ENCODE results near the gene ADAMTSL1.
A peak's percentile ranks its signal among the peaks of the same experiment; 100 is the strongest.

The ADAMTSL1 gene

GRCh38 chr9:18707061-18707461, 233.1 kb downstream of the ADAMTSL1 start:
- DNase-seq, result peak; percentile 65

DNA sequence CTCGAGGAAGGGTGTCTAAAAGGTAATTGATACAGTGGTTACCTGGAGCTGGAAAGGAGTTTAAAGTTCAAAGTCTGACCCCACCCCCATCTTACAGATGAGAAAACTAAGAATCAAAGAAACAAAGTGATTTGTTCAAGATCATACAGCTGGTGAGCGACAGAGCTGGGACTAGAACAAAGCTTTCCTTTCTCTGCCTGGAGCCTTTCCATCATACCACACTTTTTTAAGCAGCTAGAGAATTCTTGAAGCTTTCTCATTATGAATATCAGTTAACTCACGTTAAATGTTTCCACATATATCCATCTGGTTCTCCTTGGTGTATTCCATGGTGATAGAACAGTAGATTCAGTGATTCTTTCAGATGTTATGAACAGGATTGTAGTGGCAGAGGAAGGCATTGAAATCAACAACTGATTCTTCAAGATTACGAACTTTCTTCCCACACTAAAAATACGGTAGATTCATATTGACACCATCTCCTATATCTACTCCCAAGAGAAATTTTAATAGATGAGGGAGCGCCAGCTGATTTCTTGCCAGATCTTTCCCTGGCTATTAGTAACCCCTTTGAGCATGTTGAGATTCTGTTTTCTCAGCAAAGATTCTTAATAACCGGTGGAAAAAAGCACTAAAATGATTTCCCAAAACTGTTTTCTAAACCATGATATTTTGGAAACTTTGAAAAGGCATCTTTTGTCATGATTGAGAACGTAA, 233.7 kb downstream of the ADAMTSL1 start:
- no peak for DNase-seq

DNA sequence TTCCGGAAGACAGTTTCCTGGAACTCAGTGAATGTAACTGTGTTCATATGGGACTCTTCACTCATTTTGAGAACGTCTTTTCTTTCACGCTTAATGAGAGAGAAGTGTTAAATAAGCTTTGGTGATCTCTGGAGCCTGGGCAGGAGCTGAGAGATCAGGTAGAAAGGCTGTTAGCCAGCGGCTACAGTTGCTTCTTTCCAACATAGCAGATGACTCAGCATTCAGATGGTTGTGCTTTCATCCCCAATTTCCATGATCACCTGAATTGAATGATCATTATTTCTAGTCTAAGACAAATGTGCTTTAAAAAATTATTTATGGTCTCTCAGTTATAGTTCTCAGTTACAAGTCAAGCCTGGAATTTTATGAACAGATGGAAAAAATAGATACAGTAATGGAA, 234.5 kb downstream of the ADAMTSL1 start:
- no peak for DNase-seq

- no peak for DNase-seq
Measured at GRCh38 chr9:18710065-18710464, 236.1 kb downstream of the ADAMTSL1 start.

- no peak for DNase-seq
Measured at GRCh38 chr9:18717759-18718158, 243.8 kb downstream of the ADAMTSL1 start.

DNA sequence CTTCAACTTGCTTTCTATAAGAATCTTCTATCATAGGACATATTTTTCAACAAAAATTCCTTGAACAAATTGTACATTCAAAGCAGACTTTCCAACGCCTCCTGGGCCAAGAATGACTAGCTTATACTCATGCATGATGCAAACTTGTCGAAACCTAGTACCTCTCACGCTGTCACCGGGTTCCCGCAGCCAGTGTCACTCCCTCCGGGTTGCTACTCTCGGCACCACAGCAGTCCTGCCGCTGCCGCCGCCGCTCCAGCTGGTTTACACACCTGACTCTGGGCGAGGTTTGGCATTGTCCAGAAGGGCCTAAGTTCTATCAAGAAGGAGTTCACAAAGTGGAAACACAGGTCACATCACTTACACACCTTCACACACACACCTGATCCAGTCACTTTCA, 244.4 kb downstream of the ADAMTSL1 start:
- DNase-seq, result no peak

DNA sequence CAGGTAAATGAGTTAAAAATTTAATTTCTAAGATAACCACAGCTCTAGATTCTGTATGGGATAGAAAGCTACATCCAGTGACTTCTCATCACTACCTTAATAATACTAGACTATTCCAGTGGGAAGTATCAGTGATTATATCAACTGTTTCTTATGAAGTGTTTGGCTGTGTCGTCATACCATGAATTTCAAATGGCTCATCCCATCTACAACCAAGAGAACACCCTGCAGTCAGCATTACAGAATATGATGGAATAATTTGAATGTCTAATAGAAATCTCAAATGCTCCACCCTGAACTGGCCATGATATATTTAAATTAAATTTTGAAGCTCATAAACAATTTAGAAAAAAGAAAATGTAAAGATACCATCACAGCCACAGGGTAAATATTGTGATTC, 245.0 kb downstream of the ADAMTSL1 start:
- DNase-seq, result no peak

DNA sequence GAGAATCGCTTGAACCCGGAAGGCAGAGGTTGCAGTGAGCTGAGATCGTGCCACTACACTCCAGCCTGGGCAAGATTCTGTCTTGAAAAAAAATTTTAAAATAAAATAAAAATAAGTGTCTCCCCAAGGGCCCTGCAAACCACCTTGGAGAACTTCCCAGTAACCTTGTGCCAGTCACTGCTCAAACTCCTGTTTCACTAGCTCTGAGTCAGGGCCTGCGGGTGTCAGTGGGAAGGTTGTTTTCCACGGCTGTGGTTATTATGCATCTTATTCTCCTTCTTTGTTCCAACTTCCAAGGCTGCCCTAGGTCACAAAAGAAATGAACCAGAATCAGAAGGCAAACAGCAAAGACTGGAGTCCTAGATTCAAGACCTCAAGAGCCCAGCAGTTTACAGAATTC, 246.7 kb downstream of the ADAMTSL1 start:
- DNase-seq, result no peak

GRCh38 chr9:18721267-18721994, 247.5 kb downstream of the ADAMTSL1 start:
- peak; percentile 42 for DNase-seq

DNA sequence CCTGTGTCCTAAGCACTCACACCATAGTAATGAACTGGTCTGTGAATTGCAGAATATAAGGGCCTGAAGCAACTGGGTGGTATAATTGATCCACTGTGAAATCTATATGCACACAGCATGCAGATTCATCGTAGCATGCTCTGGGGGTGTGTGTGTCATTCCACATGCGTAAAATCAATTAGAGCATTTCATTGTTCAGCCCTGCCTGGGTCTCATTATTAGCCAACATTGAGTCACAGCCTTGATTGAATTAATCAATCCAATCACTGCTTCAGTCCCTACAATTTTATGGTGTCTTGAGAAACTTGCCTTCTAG, 248.0 kb downstream of the ADAMTSL1 start:
- peak; percentile 57 for DNase-seq

GRCh38 chr9:18722882-18723281, 248.9 kb downstream of the ADAMTSL1 start:
- no peak for DNase-seq

- DNase-seq, result no peak
Measured at GRCh38 chr9:18723366-18723765, 249.4 kb downstream of the ADAMTSL1 start.

GRCh38 chr9:18726546-18726945, 252.6 kb downstream of the ADAMTSL1 start:
- peak; percentile 65 for DNase-seq

DNA sequence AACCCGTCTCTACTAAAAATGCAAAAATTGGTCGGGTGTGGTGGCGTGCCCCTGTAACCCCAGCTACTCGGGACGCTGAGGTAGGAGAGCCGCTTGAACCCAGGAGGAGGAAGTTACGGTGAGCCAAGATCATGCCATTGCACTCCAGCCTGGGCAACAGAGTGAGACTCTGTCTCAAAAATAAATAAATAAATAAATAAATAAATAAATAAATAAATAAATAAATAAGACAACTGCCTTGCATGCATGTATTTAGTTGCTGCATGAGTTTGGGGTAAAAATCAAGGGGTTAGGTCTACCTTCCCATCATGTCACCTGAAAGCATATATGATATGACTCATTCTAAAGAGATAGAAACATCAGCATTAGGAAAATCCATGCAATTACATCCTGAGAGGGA, 254.0 kb downstream of the ADAMTSL1 start:
- DNase-seq, result no peak

DNA sequence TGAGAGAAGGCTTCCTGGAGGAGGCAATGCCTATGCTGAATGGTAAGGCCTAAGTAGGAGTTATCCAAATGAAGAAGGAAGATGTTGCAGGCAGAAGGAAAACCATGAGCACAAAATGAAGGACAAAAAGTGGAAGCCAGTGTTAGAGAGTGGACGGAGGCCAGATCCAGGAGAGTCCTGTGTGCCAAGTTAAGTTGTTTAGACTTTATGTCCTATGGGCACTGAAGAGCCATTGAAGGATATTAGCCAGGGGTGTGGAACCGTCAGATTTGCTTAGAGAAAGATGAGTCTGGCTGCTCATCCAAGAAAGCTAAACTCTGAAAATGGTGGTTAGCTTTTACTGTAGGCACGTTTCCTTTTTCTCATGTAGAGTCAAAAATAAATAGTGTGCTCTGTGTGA, 254.7 kb downstream of the ADAMTSL1 start:
- no peak for DNase-seq

DNA sequence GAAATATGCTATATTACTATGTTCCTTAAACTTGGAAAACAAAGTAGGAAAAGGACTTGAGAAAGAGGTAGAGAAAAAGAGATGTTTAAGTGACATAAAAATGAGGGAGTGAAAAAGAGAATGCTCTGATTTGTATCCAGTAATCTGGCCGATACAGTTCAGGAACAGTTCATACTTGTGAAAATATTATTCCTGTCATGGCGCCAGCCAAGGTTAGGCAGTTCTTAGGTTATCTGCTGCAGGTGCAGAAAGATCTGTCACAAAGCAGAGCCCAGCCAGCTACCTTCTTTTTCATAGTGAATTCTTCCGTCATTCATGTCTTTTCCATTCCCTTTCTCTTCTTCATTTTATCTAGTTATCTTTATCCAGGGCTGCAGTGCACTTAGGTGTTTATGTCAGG, 256.3 kb downstream of the ADAMTSL1 start:
- no peak for DNase-seq

- no peak for DNase-seq
Measured at GRCh38 chr9:18739127-18739526, 265.2 kb downstream of the ADAMTSL1 start.

DNA sequence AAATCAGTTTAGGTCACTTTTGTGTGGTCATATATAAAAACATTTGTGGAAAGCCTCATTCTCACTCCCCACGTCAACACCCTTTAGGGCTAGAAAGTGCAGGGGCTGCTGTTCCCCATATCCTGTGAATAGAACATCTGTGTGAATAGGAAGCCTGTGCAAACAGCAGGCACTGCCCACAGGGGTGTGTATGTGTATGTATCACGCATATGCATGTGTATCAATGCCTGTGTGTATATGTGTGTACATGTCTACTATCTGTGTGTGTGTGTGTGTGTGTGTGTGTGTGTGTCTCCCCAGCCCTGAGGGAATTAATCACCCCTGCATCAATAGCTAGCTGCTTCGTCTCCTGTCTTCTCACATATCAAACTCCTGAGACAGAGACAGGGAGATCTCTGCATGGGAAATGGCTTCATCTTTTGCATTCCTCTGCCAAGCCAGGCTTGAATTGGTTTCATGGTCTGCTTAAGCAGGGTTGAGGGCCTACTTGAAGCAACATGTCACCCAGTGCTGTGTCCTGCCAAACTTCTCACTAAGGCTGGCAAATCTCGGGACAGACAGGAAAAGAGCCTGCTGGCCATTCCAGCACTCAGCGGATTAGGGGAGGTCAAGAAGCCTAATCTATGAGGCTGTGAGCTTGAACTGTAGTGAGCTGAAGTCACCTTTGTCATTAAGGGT, 265.8 kb downstream of the ADAMTSL1 start:
- DNase-seq, result no peak

GRCh38 chr9:18741359-18741758, 267.4 kb downstream of the ADAMTSL1 start:
- no peak for DNase-seq

GRCh38 chr9:18741945-18742344, 268.0 kb downstream of the ADAMTSL1 start:
- no peak for DNase-seq

DNA sequence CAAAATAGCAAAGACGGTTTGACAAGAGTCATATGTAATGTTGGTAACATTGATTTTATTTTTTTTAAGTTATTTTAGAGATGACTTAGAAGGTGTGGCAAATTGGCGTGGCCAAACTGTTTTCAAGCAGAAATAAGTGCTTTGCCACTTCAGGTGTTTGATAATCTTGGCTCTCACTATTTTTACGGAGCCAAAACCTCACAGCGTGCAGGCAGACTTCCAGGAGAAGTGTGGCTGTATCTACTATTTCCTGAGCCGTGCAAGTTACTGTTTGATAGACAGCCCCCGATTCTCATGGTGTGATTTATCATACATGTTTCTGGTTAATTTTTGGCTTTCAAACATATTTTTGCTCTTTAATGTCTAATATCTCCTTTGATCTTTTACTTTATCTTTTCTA, 269.5 kb downstream of the ADAMTSL1 start:
- no peak for DNase-seq

- DNase-seq, result no peak
Measured at GRCh38 chr9:18743971-18744370, 270.0 kb downstream of the ADAMTSL1 start.

- no peak for DNase-seq
Measured at GRCh38 chr9:18745710-18746109, 271.8 kb downstream of the ADAMTSL1 start.

- DNase-seq, result peak; percentile 87
Measured at GRCh38 chr9:18746631-18747030, 272.7 kb downstream of the ADAMTSL1 start.

Data from eye (tissue), 1 donor.